ENCODE data around the gene HIRA. TPM values are rescaled to one million over a fixed set of nuclear protein-coding genes. Genes with fewer than 3 reads are reported as not detected.

The HIRA gene
- total RNA-seq, 1 experiment from 2014 or later, result 23.8 TPM

- ChIA-PET CTCF (no interaction called here), POLR2A (no interaction called here)
- in situ Hi-C loops (cut with HindIII; ENCODE audit: low pct_unique_long_range_greater_than_20kb, low sequenced_read_pairs), result no loop called here
- intact Hi-C loops (cut with micrococcal nuclease; ENCODE audit: unreplicated experiment), result no loop called here
- no peak for ATAC-seq
- H3K9me3 ChIP-seq (ENCODE audit: control insufficient read depth, insufficient read depth, low read depth, low read length), result no peaks in the 10 kb centered on the region
- no peak for TF ChIP-seq SIN3A (IDR thresholded peaks at IDR 0.05; ENCODE audit: borderline replicate concordance, insufficient read depth, low read depth, low read length)
- H3K4me3 ChIP-seq (ENCODE audit: low read depth in 2 of 2, low read length in 2 of 2), result no peak overlapping the region
- DNase-seq (ENCODE audit: low read depth, low spot score), result no peak
- BruUV-seq (replicated peaks), result no TSS peak
- no peak overlapping the region for H3K27ac ChIP-seq (ENCODE audit: low read length)
- H3K27me3 ChIP-seq (ENCODE audit: control insufficient read depth, insufficient read depth, low read length), result no peaks in the 10 kb centered on the region
- no peaks in the 10 kb centered on the region for H3K4me1 ChIP-seq (ENCODE audit: control insufficient read depth, insufficient read depth, low read length)
- H3K36me3 ChIP-seq (ENCODE audit: control insufficient read depth, insufficient read depth, low read length), result peaks cover 17% of the 10 kb centered on the region
Observed at GRCh38 chr22:19469421-19469820, 37.9 kb upstream of the HIRA start.

GRCh38 chr22:19467912-19468311 lies 36.4 kb upstream of the HIRA start:
- Histone ChIP-seq H3K36me3 (ENCODE audit: control insufficient read depth, insufficient read depth, low read length) (peaks cover 27% of the 10 kb centered on the region), H3K27ac (ENCODE audit: low read length) (no peak overlapping the region), H3K4me1 (ENCODE audit: control insufficient read depth, insufficient read depth, low read length) (no peaks in the 10 kb centered on the region), H3K9me3 (ENCODE audit: control insufficient read depth, insufficient read depth, low read depth, low read length) (no peaks in the 10 kb centered on the region), H3K27me3 (ENCODE audit: control insufficient read depth, insufficient read depth, low read length) (no peaks in the 10 kb centered on the region), H3K4me3 (ENCODE audit: low read depth in 2 of 2, low read length in 2 of 2) (no peak overlapping the region)
- POLR2A ChIA-PET, result no interaction called here
- intact Hi-C loops (cut with micrococcal nuclease; ENCODE audit: unreplicated experiment), result no loop called here
- ATAC-seq, result no peak
- no peak for TF ChIP-seq CTCF (IDR thresholded peaks at IDR 0.05)
- TF ChIP-seq POLR2AphosphoS5 (IDR thresholded peaks at IDR 0.05; ENCODE audit: low read depth, low read length), result no peak
- TF ChIP-seq TCF7L2 (IDR thresholded peaks at IDR 0.05; ENCODE audit: low read depth, low read length), result no peak
- TF ChIP-seq SIN3A (IDR thresholded peaks at IDR 0.05; ENCODE audit: borderline replicate concordance, insufficient read depth, low read depth, low read length), result no peak
- TF ChIP-seq REST (IDR thresholded peaks at IDR 0.05; ENCODE audit: insufficient read depth in 1 of 2, low read depth in 2 of 2, low read length in 1 of 2), result no peak
- DNase-seq (ENCODE audit: low read depth, low spot score), result no peak
- in situ Hi-C loops (cut with HindIII; ENCODE audit: low pct_unique_long_range_greater_than_20kb, low sequenced_read_pairs), result no loop called here
- no TSS peak for BruUV-seq (replicated peaks)
- CTCF ChIA-PET, result no interaction called here

GRCh38 chr22:19466848-19467752 lies 35.6 kb upstream of the HIRA start:
- BruUV-seq (replicated peaks), result no TSS peak
- TF ChIP-seq TCF7L2 (IDR thresholded peaks at IDR 0.05; ENCODE audit: low read depth, low read length) (no peak), REST (IDR thresholded peaks at IDR 0.05; ENCODE audit: insufficient read depth in 1 of 2, low read depth in 2 of 2, low read length in 1 of 2) (no peak), CTCF (IDR thresholded peaks at IDR 0.05) (no peak), SIN3A (IDR thresholded peaks at IDR 0.05; ENCODE audit: borderline replicate concordance, insufficient read depth, low read depth, low read length) (no peak), POLR2AphosphoS5 (IDR thresholded peaks at IDR 0.05; ENCODE audit: low read depth, low read length) (no peak)
- CTCF ChIA-PET, result interaction anchor here (0.6 kb wide), 1 partner anchor 24 kb away, joined by 4 read pairs; no protein-coding TSS in a partner anchor
- Histone ChIP-seq H3K4me1 (ENCODE audit: control insufficient read depth, insufficient read depth, low read length) (no peaks in the 10 kb centered on the region), H3K36me3 (ENCODE audit: control insufficient read depth, insufficient read depth, low read length) (peaks cover 30% of the 10 kb centered on the region), H3K27me3 (ENCODE audit: control insufficient read depth, insufficient read depth, low read length) (no peaks in the 10 kb centered on the region), H3K27ac (ENCODE audit: low read length) (no peak overlapping the region), H3K9me3 (ENCODE audit: control insufficient read depth, insufficient read depth, low read depth, low read length) (no peaks in the 10 kb centered on the region), H3K4me3 (ENCODE audit: low read depth in 2 of 2, low read length in 2 of 2) (no peak overlapping the region)
- no peak for ATAC-seq
- in situ Hi-C loops (cut with HindIII; ENCODE audit: low pct_unique_long_range_greater_than_20kb, low sequenced_read_pairs) (no loop called here), intact Hi-C loops (cut with micrococcal nuclease; ENCODE audit: unreplicated experiment) (no loop called here)
- no peak for DNase-seq (ENCODE audit: low read depth, low spot score)
- POLR2A ChIA-PET, result interaction anchor here (0.7 kb wide), 1 partner anchor 50 kb away, joined by 4 read pairs; no protein-coding TSS in a partner anchor
